Measurements from ENCODE around the gene KCNT1. TPM values are rescaled to one million over a fixed set of nuclear protein-coding genes. Genes with fewer than 3 reads are reported as not detected.

KCNT1 gene
- not detected for total RNA-seq

GRCh38 chr9:135701959-135702721, at the start of gene KCNT1:
Gene KCNT1 (plus strand): TSS chr9:135702185. CDS start chr9:135702259, 74 bp downstream.
- Histone ChIP-seq H3K27me3 (peaks cover 0 to 61% of the 10 kb centered on the region in 2 donors), H3K36me3 (no peaks in the 10 kb centered on the region), H3K9me3 (no peaks in the 10 kb centered on the region), H3K27ac (no peak within 1 kb of the TSS), H3K4me3 (peak within 1 kb of the TSS in 2 of 3 donors; percentile 32 to 48), H3K4me1 (no peaks in the 10 kb centered on the region)
- intact Hi-C loops (cut with DNase I; ENCODE audit: low total_unique reads) = no loop called here
- TF ChIP-seq POLR2A (IDR thresholded peaks at IDR 0.05) = no peak
- TF ChIP-seq, protein P1, sequence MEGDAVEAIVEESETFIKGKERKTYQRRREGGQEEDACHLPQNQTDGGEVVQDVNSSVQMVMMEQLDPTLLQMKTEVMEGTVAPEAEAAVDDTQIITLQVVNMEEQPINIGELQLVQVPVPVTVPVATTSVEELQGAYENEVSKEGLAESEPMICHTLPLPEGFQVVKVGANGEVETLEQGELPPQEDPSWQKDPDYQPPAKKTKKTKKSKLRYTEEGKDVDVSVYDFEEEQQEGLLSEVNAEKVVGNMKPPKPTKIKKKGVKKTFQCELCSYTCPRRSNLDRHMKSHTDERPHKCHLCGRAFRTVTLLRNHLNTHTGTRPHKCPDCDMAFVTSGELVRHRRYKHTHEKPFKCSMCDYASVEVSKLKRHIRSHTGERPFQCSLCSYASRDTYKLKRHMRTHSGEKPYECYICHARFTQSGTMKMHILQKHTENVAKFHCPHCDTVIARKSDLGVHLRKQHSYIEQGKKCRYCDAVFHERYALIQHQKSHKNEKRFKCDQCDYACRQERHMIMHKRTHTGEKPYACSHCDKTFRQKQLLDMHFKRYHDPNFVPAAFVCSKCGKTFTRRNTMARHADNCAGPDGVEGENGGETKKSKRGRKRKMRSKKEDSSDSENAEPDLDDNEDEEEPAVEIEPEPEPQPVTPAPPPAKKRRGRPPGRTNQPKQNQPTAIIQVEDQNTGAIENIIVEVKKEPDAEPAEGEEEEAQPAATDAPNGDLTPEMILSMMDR (IDR thresholded peaks at IDR 0.05) = peak; percentile 17 to 80 (median 25)
- no peak for DNase-seq (ENCODE audit: low spot score in 2 of 2)

GRCh38 chr9:135655317-135655716, 46.7 kb upstream of the KCNT1 start:
- H3K4me3 ChIP-seq = no peak overlapping the region
- DNase-seq (ENCODE audit: low spot score in 2 of 2) = peak in 1 of 2 donors; percentile 43
- H3K36me3 ChIP-seq = no peaks in the 10 kb centered on the region
- peaks cover 0 to 22% of the 10 kb centered on the region in 2 donors for H3K27me3 ChIP-seq
- no peaks in the 10 kb centered on the region for H3K9me3 ChIP-seq
- no peak overlapping the region for H3K27ac ChIP-seq
- intact Hi-C loops (cut with DNase I; ENCODE audit: low total_unique reads) = no loop called here
- TF ChIP-seq, protein P1 (IDR thresholded peaks at IDR 0.05) = no peak
- TF ChIP-seq POLR2A (IDR thresholded peaks at IDR 0.05) (no peak), POLR2AphosphoS5 (IDR thresholded peaks at IDR 0.05) (no peak)
- H3K4me1 ChIP-seq = no peaks in the 10 kb centered on the region

GRCh38 chr9:135657416-135657815, 44.6 kb upstream of the KCNT1 start:
- Histone ChIP-seq H3K36me3 (no peaks in the 10 kb centered on the region), H3K4me1 (no peaks in the 10 kb centered on the region), H3K27ac (no peak overlapping the region), H3K9me3 (no peaks in the 10 kb centered on the region), H3K4me3 (no peak overlapping the region), H3K27me3 (peaks cover 0 to 22% of the 10 kb centered on the region in 2 donors)
- DNase-seq (ENCODE audit: low spot score in 2 of 2) = peak in 1 of 2 donors; percentile 20
- no peak for TF ChIP-seq POLR2AphosphoS5 (IDR thresholded peaks at IDR 0.05)
- TF ChIP-seq, protein P1 (IDR thresholded peaks at IDR 0.05) = no peak
- no peak for TF ChIP-seq POLR2A (IDR thresholded peaks at IDR 0.05)
- intact Hi-C loops (cut with DNase I; ENCODE audit: low total_unique reads) = no loop called here

GRCh38 chr9:135659252-135659651, 42.7 kb upstream of the KCNT1 start:
- Histone ChIP-seq H3K4me3 (no peak overlapping the region), H3K27me3 (peaks cover 0 to 36% of the 10 kb centered on the region in 2 donors), H3K36me3 (no peaks in the 10 kb centered on the region), H3K9me3 (no peaks in the 10 kb centered on the region), H3K4me1 (no peaks in the 10 kb centered on the region), H3K27ac (no peak overlapping the region)
- no peak for DNase-seq (ENCODE audit: low spot score in 2 of 2)
- TF ChIP-seq, protein P1 (IDR thresholded peaks at IDR 0.05) = no peak
- no peak for TF ChIP-seq POLR2A (IDR thresholded peaks at IDR 0.05)
- no peak for TF ChIP-seq POLR2AphosphoS5 (IDR thresholded peaks at IDR 0.05)
- intact Hi-C loops (cut with DNase I; ENCODE audit: low total_unique reads) = no loop called here

DNA sequence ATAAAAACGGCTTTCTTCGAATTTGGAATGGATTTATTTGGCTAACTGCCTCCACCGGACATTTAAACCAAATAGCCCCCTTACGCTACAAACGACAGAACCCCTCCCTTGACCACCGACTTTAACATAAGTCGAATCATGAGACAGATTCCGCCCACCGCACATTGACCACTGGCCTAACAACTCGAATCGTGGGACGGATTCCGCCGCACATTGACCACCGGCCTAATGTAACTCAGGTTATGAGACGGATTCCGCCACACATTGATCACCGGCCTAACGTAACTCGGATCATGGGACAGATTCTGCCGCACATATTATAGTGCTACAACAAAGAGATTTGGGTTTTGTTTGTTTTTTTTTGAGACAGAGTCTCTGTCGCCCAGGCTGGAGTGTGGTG, 41.6 kb upstream of the KCNT1 start:
- no peaks in the 10 kb centered on the region for H3K4me1 ChIP-seq
- H3K4me3 ChIP-seq = no peak overlapping the region
- H3K27ac ChIP-seq = no peak overlapping the region
- no peaks in the 10 kb centered on the region for H3K36me3 ChIP-seq
- TF ChIP-seq, protein P1 (IDR thresholded peaks at IDR 0.05) = no peak
- no peak for TF ChIP-seq POLR2AphosphoS5 (IDR thresholded peaks at IDR 0.05)
- DNase-seq (ENCODE audit: low spot score in 2 of 2) = peak in 1 of 2 donors; percentile 45
- H3K9me3 ChIP-seq = no peaks in the 10 kb centered on the region
- peaks cover 0 to 38% of the 10 kb centered on the region in 2 donors for H3K27me3 ChIP-seq
- intact Hi-C loops (cut with DNase I; ENCODE audit: low total_unique reads) = no loop called here

Data from breast epithelium (tissue), 4 donors.